Nephron progenitor cell (in vitro differentiated cells): ENCODE results near the gene GALNT16.
A peak's percentile ranks its signal among the peaks of the same experiment; 100 is the strongest.

Source experiments
- DNase-seq: peaks from one replicate; pipeline ENCODE4 v3.0.0; 2021
- H3K27ac Mint-ChIP-seq: 2 replicates; pipeline ENCODE4 v1.8.0; 2021; ENCODE audit warnings: mild to moderate bottlenecking, moderate library complexity, mixed read lengths
- H3K27me3 Mint-ChIP-seq: 2 replicates; pipeline ENCODE4 v1.8.0; 2021; ENCODE audit warnings: mild to moderate bottlenecking, low read depth, mixed read lengths; ENCODE audit not compliant: poor library complexity
- H3K36me3 Mint-ChIP-seq: 2 replicates; pipeline ENCODE4 v1.8.0; 2021; ENCODE audit warnings: low read depth, mixed read lengths
- H3K4me1 Mint-ChIP-seq: 2 replicates; pipeline ENCODE4 v1.8.0; 2021; ENCODE audit warnings: mixed read lengths
- H3K4me3 Mint-ChIP-seq: 2 replicates; pipeline ENCODE4 v1.8.0; 2021; ENCODE audit warnings: mild to moderate bottlenecking, moderate library complexity, mixed read lengths
- H3K9me3 Mint-ChIP-seq: 2 replicates; pipeline ENCODE4 v1.8.0; 2021; ENCODE audit warnings: mild to moderate bottlenecking, moderate library complexity, mixed read lengths
- TF ChIP-seq, protein P1 (sequence below): fragments of 200-600 bp; sonication (generic); IDR thresholded peaks from 2 replicates; pipeline ENCODE4 v1.5.0; 2021; ENCODE audit warnings: antibody characterized with exemption

GALNT16 gene

DNA sequence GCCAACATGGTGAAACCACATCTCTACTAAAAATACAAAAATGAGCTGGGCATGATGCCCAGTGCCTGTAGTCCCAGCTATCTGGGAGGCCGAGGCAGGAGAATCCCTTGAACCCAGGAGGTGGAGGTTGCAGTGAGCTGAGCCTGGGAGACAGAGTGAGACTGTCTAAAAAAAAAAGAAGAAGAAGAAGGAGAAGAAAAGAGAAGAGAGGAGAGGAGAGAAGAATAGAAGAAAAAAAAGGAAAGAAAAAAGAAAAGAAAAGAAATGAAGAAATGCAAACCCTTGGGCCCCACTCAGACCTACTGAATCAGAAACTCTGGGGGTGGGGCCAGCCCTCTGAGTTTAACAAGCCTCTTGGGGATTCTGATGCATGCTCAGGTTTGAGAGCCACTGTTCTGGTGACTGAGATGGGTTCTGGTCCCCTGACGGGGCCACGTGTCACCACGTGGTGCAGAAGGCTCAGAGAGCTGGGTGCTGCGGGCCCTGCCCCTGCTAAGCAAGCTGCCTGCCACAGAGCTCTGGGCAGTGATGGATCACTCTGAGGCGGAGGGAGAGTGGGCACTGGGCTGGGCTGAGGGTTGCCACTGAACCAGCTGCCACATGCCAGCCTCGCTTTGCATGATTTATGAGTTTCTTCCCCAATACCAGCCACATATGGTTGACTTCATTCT is 100.6 kb downstream of the GALNT16 start:
- Mint-ChIP-seq H3K36me3 (no peaks in the 10 kb centered on the region), H3K27me3 (peaks cover 22% of the 10 kb centered on the region), H3K4me3 (no peak overlapping the region), H3K27ac (no peak overlapping the region), H3K4me1 (peaks cover 10% of the 10 kb centered on the region), H3K9me3 (no peaks in the 10 kb centered on the region)
- DNase-seq: no peak
- TF ChIP-seq, protein P1, sequence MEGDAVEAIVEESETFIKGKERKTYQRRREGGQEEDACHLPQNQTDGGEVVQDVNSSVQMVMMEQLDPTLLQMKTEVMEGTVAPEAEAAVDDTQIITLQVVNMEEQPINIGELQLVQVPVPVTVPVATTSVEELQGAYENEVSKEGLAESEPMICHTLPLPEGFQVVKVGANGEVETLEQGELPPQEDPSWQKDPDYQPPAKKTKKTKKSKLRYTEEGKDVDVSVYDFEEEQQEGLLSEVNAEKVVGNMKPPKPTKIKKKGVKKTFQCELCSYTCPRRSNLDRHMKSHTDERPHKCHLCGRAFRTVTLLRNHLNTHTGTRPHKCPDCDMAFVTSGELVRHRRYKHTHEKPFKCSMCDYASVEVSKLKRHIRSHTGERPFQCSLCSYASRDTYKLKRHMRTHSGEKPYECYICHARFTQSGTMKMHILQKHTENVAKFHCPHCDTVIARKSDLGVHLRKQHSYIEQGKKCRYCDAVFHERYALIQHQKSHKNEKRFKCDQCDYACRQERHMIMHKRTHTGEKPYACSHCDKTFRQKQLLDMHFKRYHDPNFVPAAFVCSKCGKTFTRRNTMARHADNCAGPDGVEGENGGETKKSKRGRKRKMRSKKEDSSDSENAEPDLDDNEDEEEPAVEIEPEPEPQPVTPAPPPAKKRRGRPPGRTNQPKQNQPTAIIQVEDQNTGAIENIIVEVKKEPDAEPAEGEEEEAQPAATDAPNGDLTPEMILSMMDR: no peak

DNA sequence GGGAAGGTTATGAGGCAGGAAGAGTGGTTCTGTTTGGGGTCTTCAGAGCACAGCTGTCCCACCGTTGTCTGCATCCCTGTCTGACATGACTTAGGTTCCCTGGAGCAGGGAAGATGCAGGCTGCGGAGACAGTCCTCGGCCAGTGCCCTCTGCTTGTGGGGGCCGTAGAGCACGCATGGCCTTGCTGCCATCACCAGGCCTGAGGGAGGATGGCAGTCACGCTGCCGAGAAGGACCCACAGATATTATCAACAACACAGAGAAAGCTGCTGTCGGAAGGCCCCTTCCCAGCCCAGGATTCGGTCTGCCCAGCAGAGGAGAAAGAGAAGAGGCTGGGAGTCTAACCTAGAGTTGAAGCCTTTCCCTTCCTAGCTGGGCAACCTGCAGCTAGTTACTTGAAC is 103.1 kb downstream of the GALNT16 start:
- TF ChIP-seq, protein P1: peak; percentile 45
- DNase-seq: peak; percentile 51
- no peak overlapping the region for H3K27ac Mint-ChIP-seq

DNA sequence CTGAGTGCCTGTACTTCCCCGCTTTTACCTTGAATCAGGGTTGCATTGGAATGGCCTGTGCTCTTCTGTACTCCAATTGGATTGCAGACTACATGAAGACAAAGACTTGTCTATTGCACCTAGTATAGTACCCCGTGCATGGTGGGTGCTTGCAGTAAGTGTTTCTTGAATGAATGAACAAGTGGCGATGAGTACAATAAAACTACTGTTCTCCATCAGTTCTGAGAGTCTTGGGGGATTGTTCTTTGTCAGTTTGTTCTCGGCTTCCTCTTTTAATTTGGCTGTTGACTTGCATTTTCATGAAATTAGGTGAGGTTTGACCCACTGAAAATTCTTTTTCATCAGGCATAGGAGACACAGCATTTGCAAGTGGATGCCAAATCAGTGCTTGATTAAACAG is 104.0 kb downstream of the GALNT16 start:
- Mint-ChIP-seq H3K36me3 (no peaks in the 10 kb centered on the region), H3K27me3 (peaks cover 17% of the 10 kb centered on the region), H3K9me3 (no peaks in the 10 kb centered on the region), H3K4me3 (no peak overlapping the region), H3K27ac (no peak overlapping the region), H3K4me1 (peaks cover 20% of the 10 kb centered on the region)
- TF ChIP-seq, protein P1: no peak
- DNase-seq: no peak

More for the DNA sequence above, 103.1 kb downstream of the GALNT16 start:
- Mint-ChIP-seq H3K4me3 (no peak overlapping the region), H3K4me1 (peaks cover 20% of the 10 kb centered on the region), H3K27me3 (peaks cover 15% of the 10 kb centered on the region), H3K9me3 (no peaks in the 10 kb centered on the region), H3K36me3 (no peaks in the 10 kb centered on the region)

DNA sequence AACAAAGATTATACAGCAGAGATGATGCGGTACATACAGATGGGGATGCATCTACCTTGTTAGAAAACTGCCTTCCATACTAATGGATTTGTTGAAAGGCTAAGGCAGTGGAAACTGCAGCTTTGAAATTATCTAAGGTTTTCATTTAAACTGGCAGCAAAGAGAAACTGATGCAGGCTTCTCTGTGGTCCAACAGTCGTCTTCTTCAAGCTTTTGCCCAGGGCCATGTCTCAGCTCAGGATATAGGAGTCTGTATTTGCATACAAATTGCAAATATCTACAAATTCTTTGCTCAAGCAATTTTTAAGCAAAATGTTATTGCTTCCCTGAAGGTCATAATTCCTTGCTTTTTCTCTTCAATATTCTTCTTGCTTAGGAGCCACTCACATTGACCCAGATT is 104.4 kb downstream of the GALNT16 start:
- Mint-ChIP-seq H3K9me3 (no peaks in the 10 kb centered on the region), H3K4me3 (no peak overlapping the region), H3K4me1 (peaks cover 20% of the 10 kb centered on the region), H3K36me3 (no peaks in the 10 kb centered on the region), H3K27ac (no peak overlapping the region), H3K27me3 (peaks cover 16% of the 10 kb centered on the region)
- no peak for DNase-seq
- TF ChIP-seq, protein P1: no peak

DNA sequence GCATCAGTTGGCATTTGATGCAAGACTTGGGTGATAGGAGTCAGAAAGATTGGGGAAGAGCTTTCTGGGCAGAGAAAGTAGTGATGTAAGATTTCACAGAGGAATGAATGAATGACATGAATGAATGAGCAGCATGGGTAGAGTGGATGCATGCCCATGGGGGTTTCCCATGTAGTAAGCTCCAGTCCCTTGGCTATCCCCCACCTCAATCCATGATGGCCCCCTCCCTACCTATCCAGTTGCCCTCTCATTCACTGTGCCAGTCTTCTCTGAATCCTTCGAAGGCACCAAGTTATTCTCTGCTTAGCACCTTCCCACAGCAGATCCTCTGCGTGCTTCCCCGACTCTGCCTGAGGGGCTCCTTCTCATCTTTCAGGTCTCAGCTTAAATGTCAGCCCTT is 106.1 kb downstream of the GALNT16 start:
- H3K36me3 Mint-ChIP-seq: no peaks in the 10 kb centered on the region
- no peak for DNase-seq
- H3K9me3 Mint-ChIP-seq: no peaks in the 10 kb centered on the region
- TF ChIP-seq, protein P1: no peak
- no peak overlapping the region for H3K27ac Mint-ChIP-seq
- peaks cover 14% of the 10 kb centered on the region for H3K4me1 Mint-ChIP-seq
- peaks cover 11% of the 10 kb centered on the region for H3K27me3 Mint-ChIP-seq
- H3K4me3 Mint-ChIP-seq: no peak overlapping the region

DNA sequence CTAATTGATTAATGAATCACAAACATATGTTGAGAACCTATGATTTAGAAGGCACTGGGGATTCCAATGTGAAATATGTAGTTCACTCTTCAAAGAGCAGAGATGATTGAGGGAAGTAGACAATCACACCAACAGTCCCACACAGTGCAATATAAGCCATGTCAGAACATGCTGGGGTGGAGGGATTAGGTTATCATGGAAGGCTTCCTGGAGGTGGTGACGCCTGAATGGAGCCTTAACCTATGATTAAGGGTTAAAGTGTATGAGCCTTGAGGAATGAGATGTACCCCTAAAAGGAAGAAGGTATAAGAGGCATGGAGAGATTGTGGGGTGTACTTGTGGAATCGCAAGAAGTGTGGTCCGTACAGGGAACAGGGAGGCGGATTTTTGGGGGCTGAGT is 106.8 kb downstream of the GALNT16 start:
- Mint-ChIP-seq H3K4me1 (peaks cover 11% of the 10 kb centered on the region), H3K27me3 (peaks cover 8% of the 10 kb centered on the region), H3K36me3 (peaks cover 3% of the 10 kb centered on the region), H3K4me3 (no peak overlapping the region), H3K9me3 (no peaks in the 10 kb centered on the region), H3K27ac (no peak overlapping the region)
- DNase-seq: no peak
- TF ChIP-seq, protein P1: no peak
